Ecto neural progenitor cell (in vitro differentiated cells): Measurements from ENCODE around the gene COA1.
"Not testable (repeated sequence)": the region's sequence is repeated elsewhere in the genome, so short reads cannot be mapped to it uniquely, and the experiment has no call there.

ENCODE experiments used
- DNase-seq: peaks from one replicate; pipeline ENCODE4 v3.0.0-alpha.2; 2018; ENCODE audit warnings: low spot score

The COA1 gene

GRCh38 chr7:43727003-43727402 lies 2.3 kb downstream of the COA1 start:
- DNase-seq, result no peak

- DNase-seq, result no peak
Measured at GRCh38 chr7:43726466-43726865, 2.9 kb downstream of the COA1 start.

DNA sequence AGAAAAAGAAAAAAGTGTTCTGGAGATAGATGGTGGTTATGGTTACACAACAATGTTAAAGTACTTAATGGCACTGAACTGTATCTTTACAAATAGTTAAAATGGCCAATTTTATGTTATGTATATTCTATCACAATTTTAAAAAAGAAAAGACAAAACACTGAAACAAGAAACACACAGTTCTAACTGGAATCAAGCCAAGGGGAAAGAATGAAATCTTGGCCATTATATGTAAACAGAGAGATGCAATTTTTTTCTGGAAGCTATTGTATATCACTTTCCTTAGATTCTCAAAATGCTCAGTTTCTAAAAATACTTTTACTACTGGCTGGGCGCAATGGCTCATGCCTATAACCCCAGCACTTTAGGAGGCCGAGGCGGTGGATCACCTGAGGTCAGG lies 4.1 kb downstream of the COA1 start:
- DNase-seq, result no peak

GRCh38 chr7:43723007-43723341 lies 6.3 kb downstream of the COA1 start:
- DNase-seq, result no peak

DNA sequence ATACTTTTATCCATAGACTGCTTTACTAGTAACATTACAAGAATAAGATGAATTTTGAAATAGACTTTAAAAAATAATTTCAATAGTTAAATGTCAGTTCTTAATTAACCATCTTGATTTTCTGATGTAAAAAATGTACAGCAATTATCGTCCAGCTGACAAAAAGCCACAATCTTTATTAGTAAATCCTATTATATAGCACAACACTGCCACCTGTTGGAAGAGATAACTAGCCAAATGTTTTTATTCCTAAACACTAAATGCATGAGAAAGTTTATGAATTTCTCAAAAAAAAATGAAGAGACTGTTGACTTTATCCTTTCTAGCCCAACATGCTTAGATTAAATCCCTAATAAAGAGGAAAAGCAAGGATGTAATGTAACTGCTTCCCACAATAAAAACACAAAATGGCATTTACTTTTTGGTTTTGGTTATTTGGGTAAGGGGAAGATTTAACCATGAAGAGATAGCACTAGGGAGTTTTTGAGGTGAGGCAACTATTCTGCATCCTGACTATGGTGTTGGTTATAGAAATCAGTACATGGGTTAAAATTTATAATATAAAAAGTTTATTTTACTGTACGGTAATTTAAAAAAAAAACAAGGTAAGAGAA lies 8.0 kb downstream of the COA1 start:
- DNase-seq, result no peak

GRCh38 chr7:43716598-43716997 lies 12.7 kb downstream of the COA1 start:
- no peak for DNase-seq

DNA sequence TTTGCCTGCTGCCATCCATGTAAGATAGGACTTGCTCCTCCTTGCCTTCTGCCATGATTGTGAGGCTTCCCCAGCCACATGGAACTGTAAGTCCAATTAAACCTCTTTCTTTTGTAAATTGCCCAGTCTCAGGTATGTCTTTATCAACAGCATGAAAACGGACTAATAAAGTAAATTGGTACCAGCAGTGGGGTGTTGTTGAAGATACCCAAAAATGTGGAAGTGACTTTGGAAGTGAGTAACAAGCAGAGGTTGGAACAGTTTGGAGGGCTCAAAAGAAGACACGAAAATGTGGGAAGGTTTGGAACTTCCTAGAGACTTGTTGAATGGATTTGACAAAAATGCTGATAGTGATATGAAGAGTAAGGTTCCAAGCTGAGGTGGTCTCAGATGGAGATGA lies 13.4 kb downstream of the COA1 start:
- not testable (repeated sequence) for DNase-seq

DNA sequence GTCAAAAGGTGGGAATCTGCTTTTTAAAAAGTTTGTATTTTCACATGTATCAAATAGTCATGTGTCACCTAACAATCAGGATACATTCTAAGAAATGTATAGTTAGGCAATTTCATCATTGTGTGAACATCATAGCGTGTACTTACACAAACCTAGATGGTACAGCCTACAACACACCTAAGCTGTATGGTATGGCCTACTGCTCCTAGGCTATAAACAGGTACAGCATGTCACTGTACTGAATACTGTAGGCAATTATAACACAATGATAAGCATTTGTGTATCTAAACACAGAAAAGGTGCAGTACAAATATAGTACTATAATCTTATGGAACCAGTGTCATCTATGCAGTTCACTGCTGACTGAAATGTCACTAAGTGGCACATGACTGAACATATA lies 17.8 kb downstream of the COA1 start:
- DNase-seq, result no peak

- not testable (repeated sequence) for DNase-seq
Measured at GRCh38 chr7:43708055-43708454, 21.3 kb downstream of the COA1 start.

DNA sequence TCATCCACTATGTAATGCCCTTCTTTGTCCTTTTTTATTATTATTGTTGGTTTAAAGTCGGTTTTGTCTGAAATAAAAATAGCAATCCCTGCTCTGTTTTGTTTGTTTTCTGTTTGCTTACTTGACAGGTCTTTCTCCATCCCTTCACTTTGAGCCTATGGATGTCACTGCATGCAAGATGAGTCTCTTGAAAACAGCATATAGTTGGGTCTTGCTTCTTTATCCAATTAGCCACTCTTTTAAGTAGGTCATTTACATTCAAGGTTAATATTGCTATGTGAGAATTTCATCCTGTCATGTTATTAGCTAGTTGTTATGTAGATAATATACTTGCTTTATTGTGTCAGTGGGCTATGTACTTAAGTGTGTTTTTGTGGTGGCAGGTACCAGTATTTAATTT lies 25.8 kb downstream of the COA1 start:
- DNase-seq, result no peak

DNA sequence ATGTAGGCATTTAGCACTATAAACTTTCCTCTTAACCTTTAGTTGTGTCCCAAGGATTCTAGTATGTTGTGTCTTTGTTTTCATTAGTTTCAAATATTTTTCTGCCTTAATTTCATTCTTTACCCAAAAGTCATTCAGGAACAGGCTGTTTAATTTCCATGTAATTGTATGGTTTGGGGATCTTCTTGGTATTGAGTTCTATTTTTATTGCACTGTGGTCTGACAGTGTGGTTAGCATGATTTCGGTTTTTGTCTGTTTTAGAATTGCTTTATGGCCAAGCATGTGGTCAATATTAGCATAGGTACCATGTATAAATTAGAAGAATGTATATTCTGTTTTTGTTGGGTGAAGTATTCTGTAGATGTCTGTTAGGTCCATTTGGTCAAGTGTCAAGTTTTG lies 26.3 kb downstream of the COA1 start:
- DNase-seq, result no peak

GRCh38 chr7:43701929-43702328 lies 27.4 kb downstream of the COA1 start:
- DNase-seq, result no peak

GRCh38 chr7:43701500-43701854 lies 27.8 kb downstream of the COA1 start:
- DNase-seq, result no peak

DNA sequence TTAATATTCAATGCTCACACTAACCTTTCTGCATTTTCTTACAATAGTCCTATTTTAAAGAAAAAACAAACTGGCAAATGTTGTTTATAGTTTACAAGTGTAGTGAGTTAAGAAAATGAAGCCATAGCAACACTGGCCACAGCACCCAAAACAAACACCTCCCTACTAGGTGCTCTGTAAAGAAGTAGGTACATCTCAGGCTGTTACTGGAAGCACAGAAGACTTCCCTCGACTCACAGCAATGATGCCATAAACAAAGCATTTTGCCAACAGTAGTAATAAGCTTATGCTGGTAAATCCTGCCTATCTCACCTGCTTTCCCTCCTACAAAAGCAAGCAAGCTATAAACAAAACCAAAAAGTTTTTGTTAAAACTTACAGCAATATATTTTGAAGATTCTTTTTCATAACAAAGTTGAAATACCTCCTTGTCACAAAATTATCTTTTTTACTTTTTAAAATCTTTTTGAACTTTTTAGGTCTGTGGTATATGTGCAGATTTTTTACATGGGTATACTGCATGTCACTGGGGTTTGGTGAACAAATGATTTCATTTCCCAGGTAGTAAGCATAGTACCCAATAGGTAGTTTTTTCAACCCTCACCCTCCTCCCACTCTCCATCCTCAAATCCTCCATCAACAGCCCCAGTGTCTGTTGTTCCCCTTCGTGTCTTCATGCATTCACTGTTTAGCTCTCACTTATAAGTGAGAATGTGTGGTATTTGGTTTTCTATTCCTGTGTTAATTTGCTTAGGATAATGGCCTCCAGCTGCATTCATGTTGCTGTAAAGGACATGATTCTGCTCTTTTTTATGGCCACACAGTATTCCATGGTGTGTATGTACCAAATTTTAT lies 28.4 kb downstream of the COA1 start:
- DNase-seq, result no peak

DNA sequence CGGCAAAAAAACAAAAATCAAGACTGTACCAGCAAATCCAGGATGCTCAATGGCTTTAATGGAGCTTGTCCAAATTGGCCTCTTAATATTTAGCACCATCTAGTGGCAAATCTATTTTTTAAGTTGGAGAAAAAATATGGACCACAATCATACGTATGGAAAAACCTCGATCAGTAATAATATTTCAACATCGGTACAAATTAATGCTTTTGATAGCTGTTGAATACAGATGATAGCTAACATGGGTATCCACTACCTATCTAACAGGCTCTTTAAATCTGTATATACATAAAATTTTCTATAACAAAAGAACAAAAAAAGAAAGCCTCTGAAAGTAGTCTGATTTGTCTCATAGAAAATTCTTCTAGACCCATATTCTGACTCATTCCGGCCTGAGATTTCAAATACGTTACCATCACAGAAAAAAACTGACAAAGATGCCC lies 29.2 kb downstream of the COA1 start:
- DNase-seq, result no peak

GRCh38 chr7:43698460-43699255 lies 30.7 kb downstream of the COA1 start:
- no peak for DNase-seq

DNA sequence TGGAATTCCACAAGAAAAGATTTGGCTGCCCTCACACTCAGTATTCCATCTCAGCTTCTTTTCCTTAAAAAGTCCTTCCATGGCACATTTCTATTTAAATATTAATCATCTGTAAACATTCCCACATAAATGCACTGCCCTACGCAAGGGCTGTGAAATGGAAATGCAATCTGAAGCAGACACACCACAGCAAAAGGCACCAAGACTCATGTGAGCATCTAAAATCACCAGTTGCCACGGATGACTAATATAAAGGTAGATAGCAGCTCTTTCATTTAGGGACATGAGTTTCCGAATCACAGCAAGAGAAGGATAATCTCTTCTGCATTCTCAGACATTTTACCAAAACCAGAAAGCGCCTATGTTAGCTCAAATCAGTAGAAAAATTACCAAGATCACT lies 31.6 kb downstream of the COA1 start:
- DNase-seq, result no peak

DNA sequence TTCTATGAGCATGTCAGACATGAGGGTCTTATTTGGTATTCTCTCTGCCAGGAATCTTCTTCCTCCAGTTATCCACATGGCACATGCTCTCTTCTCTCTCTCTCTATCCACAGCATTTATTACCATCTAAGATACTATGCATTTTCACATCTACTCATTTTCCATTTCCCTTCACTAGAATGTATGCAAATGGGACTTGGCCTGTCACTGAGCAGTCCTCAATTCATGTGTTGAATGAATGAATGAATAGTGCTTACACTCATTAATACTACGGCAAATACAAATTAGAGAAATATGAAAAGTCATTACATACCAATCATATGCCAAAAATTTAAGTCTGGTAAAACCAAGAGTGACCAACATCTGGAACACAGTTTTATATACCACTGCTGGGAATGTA lies 34.0 kb downstream of the COA1 start:
- no peak for DNase-seq

DNA sequence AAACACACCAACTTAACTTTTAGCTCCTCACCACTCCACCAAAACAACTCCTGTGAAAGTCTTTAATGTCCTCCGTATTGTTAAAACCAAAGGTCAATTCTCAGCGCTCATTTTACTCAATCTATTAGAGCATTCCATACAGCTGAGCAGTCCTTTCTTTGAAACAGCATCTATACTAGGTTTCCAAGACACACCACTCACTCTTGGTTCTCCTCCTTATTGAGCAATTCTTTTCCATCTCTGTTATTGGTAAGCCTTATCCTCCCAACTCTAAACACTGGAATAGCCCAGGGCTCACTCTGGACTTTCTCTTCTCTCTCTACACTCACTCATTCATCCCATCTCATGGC lies 34.9 kb downstream of the COA1 start:
- no peak for DNase-seq

- DNase-seq, result no peak
Measured at GRCh38 chr7:43693687-43694398, 35.5 kb downstream of the COA1 start.

DNA sequence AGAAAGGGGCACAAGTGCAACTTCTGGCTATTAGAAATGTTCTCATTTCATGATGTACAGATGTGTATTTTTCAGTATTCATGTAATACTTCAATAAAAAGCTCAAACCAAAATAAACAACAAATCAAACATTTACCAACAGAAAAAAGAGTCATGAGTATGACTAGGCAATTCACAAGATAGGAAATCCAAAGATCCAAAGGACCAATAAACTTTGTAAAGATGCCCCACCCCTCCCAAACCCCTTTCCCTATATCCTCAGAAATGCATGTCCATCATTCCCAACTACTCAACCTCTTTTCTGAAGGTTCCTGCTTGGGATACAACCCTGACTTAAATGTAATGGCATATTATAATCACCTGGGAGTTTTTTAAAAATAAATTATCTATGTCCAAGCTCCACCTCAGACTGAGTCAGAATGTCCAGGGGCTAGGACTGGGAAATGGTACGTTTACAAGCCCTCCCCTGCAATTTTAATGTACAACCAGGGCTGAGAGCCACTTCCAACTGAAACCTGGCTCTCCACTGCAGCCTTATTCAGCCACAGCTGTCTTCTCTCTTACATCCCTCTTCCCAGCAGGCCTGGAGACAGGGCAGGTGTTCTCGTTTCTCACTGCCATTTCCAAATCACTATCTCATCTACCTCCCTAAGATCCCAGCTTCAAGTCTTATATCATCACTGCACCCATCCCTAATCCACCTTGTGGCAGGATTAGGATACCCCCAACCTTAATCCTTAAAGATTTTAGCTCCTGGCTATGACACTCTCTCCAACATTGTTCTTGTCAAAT lies 36.5 kb downstream of the COA1 start:
- no peak for DNase-seq

- DNase-seq, result no peak
Measured at GRCh38 chr7:43691611-43692010, 37.7 kb downstream of the COA1 start.
